NCI-H82 treated with DMSO at 0.1 percent for 48 hours (cell line): ENCODE results near the gene PDIA2.

ENCODE experiments used
- DNase-seq: peaks from one replicate; lab custom pipeline; 2025; ENCODE audit not compliant: unreplicated experiment; lab: John Stamatoyannopoulos, UW

Gene PDIA2

DNA sequence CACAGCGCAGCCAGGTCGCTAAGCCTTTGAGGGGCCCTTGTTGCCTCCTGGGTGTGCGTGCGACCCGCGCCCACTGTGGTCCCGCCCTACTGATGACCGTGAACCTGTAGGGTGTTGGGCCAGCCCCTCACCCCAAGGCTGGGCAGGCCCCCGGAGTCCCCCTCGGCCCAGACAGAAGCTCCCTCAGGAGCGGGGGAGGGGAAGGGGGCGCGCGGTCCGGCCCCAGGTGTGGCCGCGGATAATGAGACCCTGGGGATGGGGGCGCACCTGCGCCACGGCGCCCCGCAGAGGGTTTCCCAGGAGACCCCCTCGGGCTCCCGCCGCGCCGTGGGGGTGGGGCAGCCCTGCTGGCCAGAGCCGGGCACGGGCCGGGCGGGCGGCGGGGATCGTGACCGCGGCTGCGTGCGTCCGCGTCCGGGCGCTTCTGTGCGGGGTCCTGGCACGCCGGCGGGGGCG, 2.9 kb upstream of the PDIA2 start:
- no peak for DNase-seq

- no peak for DNase-seq
These were observed 2.4 kb upstream of the PDIA2 start, which contains the start of gene ARHGDIG for GRCh38 chr16:280552-280951. ARHGDIG (plus strand) TSS chr16:280591; CDS start chr16:280681, 90 bp downstream.

- no peak for DNase-seq
These were observed 1.8 kb upstream of the PDIA2 start for GRCh38 chr16:280991-281659.

- no peak for DNase-seq
These were observed 1.2 kb upstream of the PDIA2 start for GRCh38 chr16:281660-282255.

DNA sequence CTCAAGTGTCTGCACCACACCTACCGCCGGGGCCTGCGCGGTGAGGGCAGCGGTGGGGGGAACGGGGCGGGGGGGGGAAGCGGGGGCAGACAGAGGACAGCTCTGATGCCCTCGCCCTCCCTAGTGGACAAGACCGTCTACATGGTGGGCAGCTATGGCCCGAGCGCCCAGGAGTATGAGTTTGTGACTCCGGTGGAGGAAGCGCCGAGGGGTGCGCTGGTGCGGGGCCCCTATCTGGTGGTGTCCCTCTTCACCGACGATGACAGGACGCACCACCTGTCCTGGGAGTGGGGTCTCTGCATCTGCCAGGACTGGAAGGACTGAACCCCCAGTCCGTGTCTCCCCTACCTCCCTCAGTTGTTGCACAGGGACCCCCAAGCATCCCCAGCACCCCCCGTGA, 473 bp upstream of the PDIA2 start:
- DNase-seq: no peak

DNA sequence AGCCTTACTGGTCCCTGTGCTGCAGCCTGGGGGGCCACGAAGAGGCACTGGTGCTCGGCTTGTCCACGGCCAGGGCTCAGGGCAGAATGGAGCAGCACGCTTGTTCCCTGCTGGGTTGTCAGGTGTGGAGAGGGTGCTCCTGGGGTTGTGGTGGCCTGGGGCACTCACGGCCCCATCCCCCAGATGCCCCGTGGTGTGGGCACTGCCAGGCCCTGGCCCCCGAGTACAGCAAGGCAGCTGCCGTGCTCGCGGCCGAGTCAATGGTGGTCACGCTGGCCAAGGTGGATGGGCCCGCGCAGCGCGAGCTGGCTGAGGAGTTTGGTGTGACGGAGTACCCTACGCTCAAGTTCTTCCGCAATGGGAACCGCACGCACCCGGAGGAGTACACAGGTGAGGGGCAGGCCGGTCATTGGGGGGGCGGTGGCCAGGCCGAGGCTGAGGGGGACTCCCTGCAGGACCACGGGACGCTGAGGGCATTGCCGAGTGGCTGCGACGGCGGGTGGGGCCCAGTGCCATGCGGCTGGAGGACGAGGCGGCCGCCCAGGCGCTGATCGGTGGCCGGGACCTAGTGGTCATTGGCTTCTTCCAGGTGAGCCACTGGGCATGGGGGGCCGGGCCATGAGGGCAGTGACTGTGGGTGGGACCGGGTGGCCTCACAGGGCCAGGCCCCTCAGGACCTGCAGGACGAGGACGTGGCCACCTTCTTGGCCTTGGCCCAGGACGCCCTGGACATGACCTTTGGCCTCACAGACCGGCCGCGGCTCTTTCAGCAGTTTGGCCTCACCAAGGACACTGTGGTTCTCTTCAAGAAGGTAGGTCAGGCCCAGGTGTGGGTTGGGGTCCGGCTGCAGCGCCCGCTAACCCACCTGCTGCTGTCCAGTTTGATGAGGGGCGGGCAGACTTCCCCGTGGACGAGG, 1.5 kb downstream of the PDIA2 start:
- DNase-seq: no peak

- DNase-seq: no peak
These were observed 2.4 kb downstream of the PDIA2 start for GRCh38 chr16:285146-286055.

DNA sequence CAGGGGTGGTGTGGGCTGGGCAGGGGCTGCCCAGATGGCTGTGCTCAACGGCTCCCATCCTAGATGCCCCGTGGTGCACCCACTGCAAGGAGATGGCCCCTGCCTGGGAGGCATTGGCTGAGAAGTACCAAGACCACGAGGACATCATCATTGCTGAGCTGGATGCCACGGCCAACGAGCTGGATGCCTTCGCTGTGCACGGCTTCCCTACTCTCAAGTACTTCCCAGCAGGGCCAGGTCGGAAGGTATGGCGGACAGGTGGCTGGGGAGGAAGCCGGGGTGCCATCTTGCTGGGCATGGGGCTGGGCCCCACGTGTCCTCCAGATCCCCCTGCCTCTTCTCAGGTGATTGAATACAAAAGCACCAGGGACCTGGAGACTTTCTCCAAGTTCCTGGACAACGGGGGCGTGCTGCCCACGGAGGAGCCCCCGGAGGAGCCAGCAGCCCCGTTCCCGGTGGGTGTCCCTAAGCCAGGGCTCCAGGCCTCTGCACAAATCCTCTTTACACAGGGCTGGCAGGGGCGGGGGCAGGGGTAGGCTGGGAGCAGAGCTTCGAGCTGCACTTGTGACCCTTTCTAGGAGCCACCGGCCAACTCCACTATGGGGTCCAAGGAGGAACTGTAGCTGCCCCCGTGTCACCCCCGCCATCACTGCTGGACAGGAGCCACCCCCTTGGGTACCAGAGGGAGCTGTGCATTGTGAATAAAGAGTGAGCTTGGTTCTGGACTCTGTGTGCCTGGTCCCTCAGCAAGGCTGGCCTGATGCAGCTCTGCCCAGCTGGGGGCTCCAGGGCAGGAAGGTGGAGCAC, 3.7 kb downstream of the PDIA2 start:
- DNase-seq: no peak

GRCh38 chr16:287298-287811, 4.4 kb downstream of the PDIA2 start:
- DNase-seq: no peak

GRCh38 chr16:287981-288920, 5.3 kb downstream of the PDIA2 start:
- DNase-seq: no peak

- DNase-seq: no peak
These were observed 6.5 kb downstream of the PDIA2 start for GRCh38 chr16:289395-289997.

- no peak for DNase-seq
These were observed 7.2 kb downstream of the PDIA2 start for GRCh38 chr16:290015-290680.

DNA sequence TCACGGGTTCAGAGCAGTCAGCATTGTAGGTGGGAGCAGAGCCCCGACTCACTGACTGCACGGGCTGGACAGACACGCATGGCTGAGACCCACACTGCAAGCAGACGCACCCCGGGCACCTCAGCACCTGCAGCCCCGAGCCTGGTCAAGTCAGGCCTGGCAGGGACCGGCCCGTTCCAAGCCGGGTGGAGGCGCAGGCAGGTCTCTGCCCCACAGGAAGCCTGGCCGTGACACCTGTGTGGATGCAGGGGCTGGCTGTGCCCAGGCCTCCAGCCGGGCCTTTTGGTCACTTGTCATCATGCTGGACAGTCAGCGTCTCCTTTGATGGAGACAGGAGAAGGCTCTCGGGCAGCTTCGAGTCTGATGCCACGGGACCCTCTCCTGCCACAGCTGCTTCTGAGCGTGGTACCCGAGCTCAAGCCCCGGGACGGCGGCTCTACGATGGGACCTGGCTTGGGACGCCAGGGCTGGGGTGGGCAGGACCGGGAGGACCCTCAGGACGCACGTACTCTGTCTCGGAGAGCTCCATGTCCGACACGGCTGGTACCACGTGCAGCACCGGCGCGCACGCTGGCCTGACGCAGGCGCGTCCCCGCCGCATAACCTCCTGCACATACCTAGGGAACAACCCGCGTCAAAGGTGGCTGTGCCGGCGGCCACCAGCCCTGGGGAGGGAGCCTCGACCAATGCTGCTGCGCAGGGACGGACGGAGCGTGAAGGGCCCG, 7.9 kb downstream of the PDIA2 start:
- DNase-seq: no peak

DNA sequence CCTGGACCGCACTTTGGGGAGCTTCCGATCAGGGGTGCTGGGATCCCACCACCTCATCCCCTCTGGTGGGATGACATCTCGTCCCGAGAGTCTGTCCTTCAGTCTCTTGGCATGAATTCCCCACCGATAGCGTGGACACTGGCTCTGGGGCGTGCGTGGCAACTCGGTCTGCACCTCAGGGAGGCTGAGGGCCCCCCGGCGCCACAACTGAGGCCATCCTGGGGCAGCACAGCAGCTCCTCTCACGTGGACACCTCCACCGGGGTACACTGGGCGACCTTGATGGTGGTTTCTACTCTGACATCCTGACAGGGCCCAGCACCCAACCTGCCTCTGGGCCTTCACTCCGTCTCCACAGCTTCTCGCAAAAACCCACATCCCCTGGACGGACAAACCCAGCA, 8.6 kb downstream of the PDIA2 start:
- no peak for DNase-seq

DNA sequence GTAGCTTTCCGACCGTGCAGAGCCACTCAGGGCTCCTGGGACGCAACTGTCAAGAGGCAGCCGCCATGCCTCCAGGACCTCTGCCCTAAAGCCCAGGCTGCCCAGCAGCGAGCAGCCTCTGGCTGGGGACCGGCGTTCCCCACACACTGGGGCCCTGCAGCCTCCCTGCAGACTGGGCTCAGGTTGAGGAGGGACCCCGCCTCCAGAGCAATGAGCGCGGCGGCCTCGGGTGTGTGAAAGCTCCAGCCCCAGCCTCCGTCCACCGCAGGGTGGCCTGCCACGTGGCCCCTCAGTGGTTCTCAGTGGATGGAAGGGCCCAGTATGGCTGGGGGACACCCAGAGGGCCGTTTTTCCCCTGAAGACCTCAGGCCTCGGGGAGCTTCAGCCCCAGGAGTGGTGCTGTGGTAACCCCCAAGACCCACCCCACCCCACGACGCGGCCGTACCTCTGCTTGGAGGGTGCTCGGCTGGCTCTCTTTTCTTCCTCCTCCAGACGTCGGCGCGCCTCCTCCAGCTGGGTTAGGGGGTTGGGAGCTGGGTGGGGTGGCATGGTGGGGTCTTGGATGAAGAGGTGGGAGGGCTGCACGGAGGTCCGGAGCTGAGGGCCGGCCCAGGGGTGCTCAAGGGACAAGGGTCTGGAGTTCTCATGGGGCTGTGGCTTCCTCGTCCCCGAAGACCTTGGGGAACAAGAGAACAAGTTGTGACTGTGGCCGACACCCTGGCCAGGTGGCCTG, 10.2 kb downstream of the PDIA2 start:
- no peak for DNase-seq

GRCh38 chr16:296276-296675, 13.3 kb downstream of the PDIA2 start:
- no peak for DNase-seq
